Measurements from ENCODE around the gene DACH2. TPM values are rescaled to one million over a fixed set of nuclear protein-coding genes. Genes with fewer than 3 reads are reported as not detected.

DACH2 gene
- total RNA-seq = not detected
- long read RNA-seq = 0 reads

DNA sequence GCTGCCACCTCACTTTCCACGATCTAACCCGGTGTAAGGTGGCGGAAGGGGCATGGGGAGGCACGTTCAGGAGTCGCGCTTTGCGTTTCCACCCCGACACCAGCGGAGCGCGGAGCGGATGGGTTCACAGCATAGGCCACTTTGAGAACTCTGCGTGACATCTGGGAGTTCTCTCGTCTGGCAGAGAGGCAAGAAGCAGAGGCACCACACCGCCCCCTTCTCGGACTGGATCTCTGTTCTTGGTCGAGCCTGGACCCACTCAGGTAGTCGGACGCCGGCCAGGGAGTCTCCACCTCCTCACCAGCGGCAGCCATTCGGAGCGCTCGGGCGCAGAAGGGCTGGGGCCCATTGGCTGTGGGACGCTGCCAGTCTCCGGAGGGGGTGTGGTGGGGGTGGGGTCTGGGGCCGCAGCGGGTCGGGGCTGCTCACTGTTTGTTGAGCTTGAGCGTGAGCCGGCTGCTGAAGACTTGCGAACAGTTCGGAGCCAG lies at the start of gene DACH2:
Gene DACH2, plus strand, starts transcription at position 428 of the 488 bp plus-strand sequence.
- TF ChIP-seq, protein P1, sequence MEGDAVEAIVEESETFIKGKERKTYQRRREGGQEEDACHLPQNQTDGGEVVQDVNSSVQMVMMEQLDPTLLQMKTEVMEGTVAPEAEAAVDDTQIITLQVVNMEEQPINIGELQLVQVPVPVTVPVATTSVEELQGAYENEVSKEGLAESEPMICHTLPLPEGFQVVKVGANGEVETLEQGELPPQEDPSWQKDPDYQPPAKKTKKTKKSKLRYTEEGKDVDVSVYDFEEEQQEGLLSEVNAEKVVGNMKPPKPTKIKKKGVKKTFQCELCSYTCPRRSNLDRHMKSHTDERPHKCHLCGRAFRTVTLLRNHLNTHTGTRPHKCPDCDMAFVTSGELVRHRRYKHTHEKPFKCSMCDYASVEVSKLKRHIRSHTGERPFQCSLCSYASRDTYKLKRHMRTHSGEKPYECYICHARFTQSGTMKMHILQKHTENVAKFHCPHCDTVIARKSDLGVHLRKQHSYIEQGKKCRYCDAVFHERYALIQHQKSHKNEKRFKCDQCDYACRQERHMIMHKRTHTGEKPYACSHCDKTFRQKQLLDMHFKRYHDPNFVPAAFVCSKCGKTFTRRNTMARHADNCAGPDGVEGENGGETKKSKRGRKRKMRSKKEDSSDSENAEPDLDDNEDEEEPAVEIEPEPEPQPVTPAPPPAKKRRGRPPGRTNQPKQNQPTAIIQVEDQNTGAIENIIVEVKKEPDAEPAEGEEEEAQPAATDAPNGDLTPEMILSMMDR (IDR thresholded peaks at IDR 0.05) = no peak
- no peak for TF ChIP-seq POLR2A (IDR thresholded peaks at IDR 0.05)
- H3K36me3 ChIP-seq = no peaks in the 10 kb centered on the region
- peak within 1 kb of the TSS; percentile 12 to 47 (median 30) for H3K4me3 ChIP-seq
- peak; percentile 54 to 80 (median 73) for DNase-seq
- no peaks in the 10 kb centered on the region for H3K9me3 ChIP-seq
- H3K27me3 ChIP-seq = peaks cover 0 to 9% of the 10 kb centered on the region in 2 donors
- WGBS (ENCODE audit: insufficient coverage, low coverage, low lambda C conversion rate, missing lambda C conversion rate) = 24% methylated on average over 12 of the region's 34 CpGs
- H3K27ac ChIP-seq = no peak within 1 kb of the TSS
- ATAC-seq = peak; percentile 98 to 99 (median 99)
- intact Hi-C loops (cut with DNase I) = no loop called here
- no peaks in the 10 kb centered on the region for H3K4me1 ChIP-seq

DNA sequence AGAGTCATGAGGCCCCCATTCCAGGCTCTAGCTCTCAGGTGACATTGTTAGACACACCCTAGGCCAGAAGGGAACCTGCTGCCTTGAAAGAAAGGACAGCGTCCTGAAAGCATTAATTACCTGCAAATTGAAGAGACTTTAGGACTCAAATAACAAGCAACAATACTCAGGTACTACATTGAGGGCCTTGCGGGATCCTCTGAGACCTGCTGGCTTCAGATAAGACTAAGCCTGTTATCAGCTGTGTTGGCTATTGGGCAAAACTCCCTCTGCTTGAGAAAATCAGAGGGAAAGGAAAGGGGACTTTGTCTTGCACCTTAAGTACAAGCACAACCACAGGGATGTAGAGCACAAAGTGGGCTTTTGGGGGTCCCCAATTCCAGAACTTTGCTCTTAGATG lies 45.9 kb upstream of the DACH2 start:
- TF ChIP-seq POLR2A (IDR thresholded peaks at IDR 0.05) = no peak
- TF ChIP-seq, protein P1 (IDR thresholded peaks at IDR 0.05) = no peak
- ATAC-seq = no peak
- intact Hi-C loops (cut with DNase I) = no loop called here
- no peak for DNase-seq
- Histone ChIP-seq H3K4me3 (no peak overlapping the region), H3K9me3 (no peaks in the 10 kb centered on the region), H3K36me3 (no peaks in the 10 kb centered on the region), H3K4me1 (no peaks in the 10 kb centered on the region), H3K27ac (no peak overlapping the region), H3K27me3 (peaks cover 0 to 4% of the 10 kb centered on the region in 2 donors)
- WGBS (ENCODE audit: insufficient coverage, low coverage, low lambda C conversion rate, missing lambda C conversion rate) = 66% methylated on average over 2 of the region's 2 CpGs

DNA sequence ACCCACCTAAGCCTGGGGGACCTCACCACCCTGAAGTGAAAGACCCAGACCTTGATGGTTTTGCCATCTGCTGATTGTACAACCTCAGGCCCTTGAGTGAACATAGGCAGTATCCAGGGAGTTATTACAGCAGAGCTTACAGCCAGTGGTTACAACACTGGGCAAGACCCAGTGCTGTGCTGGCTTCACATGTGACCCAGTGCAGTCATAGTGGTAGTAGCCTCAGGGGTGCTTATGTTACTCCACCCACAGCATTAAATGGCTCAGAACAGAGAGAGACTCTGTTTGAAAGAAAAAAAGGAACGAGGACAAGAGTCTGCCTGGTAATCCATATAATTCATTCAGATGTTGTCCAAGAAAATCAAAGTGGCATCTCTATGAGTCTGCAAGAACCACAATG lies 45.2 kb upstream of the DACH2 start:
- H3K27ac ChIP-seq = no peak overlapping the region
- H3K4me3 ChIP-seq = no peak overlapping the region
- WGBS (ENCODE audit: insufficient coverage, low coverage, low lambda C conversion rate, missing lambda C conversion rate) = 40% methylated on average over 1 of the region's 1 CpG
- no peaks in the 10 kb centered on the region for H3K36me3 ChIP-seq
- DNase-seq (no peak), ATAC-seq (no peak)
- TF ChIP-seq POLR2A (IDR thresholded peaks at IDR 0.05) = no peak
- TF ChIP-seq, protein P1 (IDR thresholded peaks at IDR 0.05) = no peak
- H3K4me1 ChIP-seq = no peaks in the 10 kb centered on the region
- peaks cover 0 to 4% of the 10 kb centered on the region in 2 donors for H3K27me3 ChIP-seq
- intact Hi-C loops (cut with DNase I) = no loop called here
- H3K9me3 ChIP-seq = no peaks in the 10 kb centered on the region

DNA sequence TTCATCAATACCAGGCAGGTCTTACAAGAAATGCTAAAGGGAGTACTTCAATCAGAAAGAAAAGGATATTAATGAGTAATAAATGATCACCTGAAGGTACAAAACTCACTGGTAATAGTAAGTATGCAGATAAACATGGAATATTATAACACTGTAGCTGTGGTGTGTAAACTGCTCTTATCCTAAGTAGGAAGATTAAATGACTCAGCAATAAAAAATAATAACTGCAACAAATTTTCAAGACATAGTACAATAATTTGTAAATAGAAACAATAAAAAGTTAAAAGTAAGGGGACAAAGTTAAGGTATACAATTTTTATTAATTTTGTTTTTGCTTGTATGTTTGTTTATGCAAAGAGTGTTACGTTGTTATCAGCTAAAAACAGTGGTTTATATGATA lies 43.7 kb upstream of the DACH2 start:
- Histone ChIP-seq H3K4me1 (no peaks in the 10 kb centered on the region), H3K9me3 (no peaks in the 10 kb centered on the region), H3K36me3 (no peaks in the 10 kb centered on the region), H3K27me3 (no peaks in the 10 kb centered on the region), H3K27ac (no peak overlapping the region), H3K4me3 (no peak overlapping the region)
- DNase-seq = no peak
- intact Hi-C loops (cut with DNase I) = no loop called here
- 53% methylated on average over 1 of the region's 1 CpG for WGBS (ENCODE audit: insufficient coverage, low coverage, low lambda C conversion rate, missing lambda C conversion rate)
- no peak for ATAC-seq
- TF ChIP-seq, protein P1 (IDR thresholded peaks at IDR 0.05) = no peak
- no peak for TF ChIP-seq POLR2A (IDR thresholded peaks at IDR 0.05)

DNA sequence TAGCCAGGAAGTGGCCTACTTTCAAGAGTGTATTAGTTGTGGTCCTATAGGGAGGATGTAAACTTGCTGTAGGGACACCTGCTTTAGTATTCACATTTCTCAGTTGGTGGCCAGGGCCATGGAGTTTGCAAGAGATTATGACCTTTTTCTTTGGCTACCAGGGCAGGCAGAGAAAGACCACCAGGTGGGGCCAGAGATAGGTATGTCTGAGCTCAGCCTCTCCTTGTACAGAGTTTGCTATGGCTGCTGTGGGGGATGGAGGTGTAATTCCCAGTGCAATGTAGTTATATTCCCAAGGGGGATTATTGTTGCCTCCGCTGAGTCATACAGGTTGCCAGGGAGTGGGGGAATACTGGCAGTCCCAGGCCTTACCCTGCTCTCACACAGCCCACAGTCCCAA lies 26.3 kb upstream of the DACH2 start:
- ATAC-seq = no peak
- H3K9me3 ChIP-seq = no peaks in the 10 kb centered on the region
- no peak overlapping the region for H3K4me3 ChIP-seq
- no peaks in the 10 kb centered on the region for H3K36me3 ChIP-seq
- no peaks in the 10 kb centered on the region for H3K4me1 ChIP-seq
- intact Hi-C loops (cut with DNase I) = no loop called here
- no peak for DNase-seq
- H3K27me3 ChIP-seq = no peaks in the 10 kb centered on the region
- TF ChIP-seq POLR2A (IDR thresholded peaks at IDR 0.05) = no peak
- TF ChIP-seq, protein P1 (IDR thresholded peaks at IDR 0.05) = no peak
- no CpG with 5 or more reads among the region's 1 CpG for WGBS (ENCODE audit: insufficient coverage, low coverage, low lambda C conversion rate, missing lambda C conversion rate)
- H3K27ac ChIP-seq = no peak overlapping the region
